GM21529 (cell line): ENCODE measurements around the gene CYP4F2.
"Not testable (repeated sequence)": the region's sequence is repeated elsewhere in the genome, so short reads cannot be mapped to it uniquely, and the experiment has no call there.

ENCODE experiments used
- ATAC-seq: cut with Tn5 transposase; IDR thresholded peaks from one replicate; pipeline ENCODE4 v1.9.1; 2021; ENCODE audit not compliant: unreplicated experiment

The CYP4F2 gene

DNA sequence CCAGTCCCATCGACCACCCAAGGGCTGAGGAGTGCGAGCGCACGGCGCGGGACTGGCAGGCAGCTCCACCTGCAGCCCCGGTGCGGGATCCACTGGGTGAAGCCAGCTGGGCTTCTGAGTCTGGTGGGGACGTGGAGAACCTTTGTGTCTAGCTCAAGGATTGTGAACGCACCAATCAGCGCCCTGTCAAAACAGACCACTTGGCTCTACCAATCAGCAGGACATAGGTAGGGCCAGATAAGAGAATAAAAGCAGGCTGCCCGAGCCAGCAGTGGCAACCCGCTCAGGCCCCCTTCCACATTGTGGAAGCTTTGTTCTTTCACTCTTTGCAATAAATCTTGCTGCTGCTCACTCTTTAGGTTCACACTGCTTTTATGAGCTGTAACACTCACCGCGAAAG lies 2.2 kb upstream of the CYP4F2 start:
- not testable (repeated sequence) for ATAC-seq

DNA sequence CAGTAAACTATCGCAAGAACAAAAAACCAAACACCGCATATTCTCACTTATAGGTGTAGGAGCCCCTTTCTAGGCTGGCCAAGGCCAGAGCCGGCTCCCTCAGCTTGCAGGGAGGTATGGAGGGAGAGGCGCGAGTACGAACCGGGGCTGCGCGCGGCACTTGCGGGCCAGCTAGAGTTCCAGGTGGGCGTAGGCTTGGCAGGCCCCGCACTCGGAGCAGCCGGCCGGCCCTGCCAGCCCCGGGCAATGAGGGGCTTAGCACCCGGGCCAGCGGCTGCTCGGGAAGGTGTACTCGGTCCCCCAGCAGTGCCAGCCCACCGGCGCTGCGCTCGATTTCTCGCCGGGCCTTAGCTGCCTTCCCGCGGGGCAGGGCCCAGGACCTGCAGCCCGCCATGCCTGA lies 1.7 kb upstream of the CYP4F2 start:
- not testable (repeated sequence) for ATAC-seq

DNA sequence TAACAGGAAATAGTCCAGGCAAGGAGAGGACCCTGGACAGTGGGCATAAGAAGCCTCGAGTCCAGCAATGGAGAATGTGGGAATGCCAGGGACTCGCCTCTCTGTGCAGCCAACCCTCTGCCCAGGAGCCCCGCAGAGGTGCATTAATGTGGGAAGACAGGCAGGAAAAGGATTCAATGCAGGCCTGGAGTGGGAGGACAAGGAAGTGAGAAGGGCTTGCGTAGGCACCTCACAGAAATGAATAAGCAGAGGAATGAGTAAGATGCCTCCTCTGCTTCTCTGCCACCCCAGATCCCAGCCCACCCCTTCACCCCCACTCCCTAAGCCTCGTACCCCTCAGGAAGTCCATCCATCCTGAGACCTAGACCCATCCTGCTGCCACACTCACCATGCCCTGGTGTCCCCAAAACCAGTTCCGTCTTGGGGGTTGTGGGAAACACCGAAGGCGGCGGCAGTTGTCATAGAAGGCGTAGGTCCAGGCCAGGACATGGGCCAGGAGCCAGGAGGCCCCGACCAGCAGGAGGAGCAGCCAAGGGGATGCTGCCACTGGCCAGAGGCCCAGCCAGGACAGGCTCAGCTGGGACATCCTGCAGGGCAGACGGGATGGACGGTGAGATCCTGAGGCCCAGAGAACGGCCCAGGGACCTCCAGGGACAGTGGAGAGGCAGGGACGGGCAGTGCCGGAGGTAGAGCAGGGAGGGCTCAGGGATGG lies 692 bp downstream of the CYP4F2 start:
- ATAC-seq = no peak

DNA sequence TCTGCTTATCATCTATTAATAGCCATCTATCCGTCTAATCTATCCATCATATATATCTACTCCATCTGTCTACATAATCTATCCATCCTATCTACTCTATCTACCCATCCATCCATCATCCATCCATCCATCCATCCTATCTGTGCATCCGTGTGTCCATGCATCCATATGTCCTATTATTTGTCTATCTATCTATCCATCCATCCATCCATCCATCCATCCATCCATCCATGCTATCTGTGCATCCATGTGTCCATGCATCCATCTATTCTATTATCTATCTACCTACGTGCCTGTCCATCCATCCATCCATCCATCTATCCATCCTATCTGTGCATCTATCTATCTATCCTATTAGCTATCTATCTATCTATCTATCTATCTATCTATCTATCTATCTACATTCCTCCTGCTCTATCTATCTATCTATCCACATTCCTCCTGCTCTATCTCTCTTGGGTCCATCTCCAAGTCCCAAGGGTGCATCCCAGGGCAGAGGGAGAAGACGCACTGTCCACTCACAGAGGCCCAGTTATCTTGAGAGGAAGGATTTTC lies 1.9 kb downstream of the CYP4F2 start:
- ATAC-seq = no peak

DNA sequence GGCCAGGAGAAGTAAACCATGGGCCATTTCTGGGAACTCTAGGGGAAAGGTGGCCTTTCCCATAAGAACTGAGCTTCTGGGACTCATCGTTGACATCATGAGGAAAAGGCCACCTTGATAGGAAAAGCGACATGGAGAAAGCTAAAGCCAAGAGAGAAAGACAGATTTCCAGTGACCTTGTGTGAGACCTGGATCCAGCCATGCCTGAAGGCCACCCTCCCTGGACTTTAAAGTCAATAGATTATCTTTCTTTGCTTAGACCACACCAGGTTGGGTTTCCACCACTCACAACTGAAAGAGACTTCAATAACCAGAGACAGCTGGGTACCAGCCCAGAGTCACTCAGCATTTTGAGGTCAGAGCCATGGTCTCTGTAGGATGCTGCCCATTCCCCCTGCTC lies 3.5 kb downstream of the CYP4F2 start:
- no peak for ATAC-seq

DNA sequence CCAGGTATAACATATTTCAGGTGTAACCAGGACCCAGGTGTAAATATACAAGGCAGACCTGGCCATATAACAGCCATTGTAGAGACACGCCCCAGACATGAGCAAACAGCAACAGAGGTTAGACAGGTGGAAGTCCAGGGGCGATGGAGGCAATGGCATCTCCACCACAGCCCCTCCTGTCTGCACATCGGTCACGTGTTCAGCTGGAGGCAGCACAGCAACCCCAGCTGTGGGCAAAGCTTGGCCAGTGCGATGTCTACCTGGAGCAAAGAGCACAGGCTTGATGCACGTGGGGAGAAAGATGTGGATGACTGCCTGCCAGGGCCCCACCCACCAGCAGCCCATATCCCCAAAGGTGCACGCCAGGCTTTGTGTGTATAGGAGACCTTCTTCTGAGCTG lies 4.4 kb downstream of the CYP4F2 start:
- no peak for ATAC-seq

DNA sequence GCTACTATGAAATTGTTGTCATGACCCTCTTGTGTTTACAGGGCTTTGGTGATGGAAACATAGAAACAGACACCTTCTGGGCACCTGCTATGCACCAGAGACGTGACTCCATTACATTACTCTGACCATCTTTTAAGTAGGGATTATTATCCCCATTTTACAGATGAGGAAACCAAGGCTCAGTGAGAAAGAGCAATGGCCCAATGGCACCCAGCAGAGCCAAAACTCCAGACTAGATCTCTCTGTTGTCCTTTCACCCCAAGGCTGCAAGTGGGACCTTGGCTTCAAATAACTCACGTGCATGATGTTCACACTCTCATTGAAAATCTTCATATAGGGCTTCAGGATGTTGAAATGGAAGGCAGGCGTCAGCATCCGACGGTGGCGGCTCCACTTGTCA lies 5.9 kb downstream of the CYP4F2 start:
- ATAC-seq = no peak

DNA sequence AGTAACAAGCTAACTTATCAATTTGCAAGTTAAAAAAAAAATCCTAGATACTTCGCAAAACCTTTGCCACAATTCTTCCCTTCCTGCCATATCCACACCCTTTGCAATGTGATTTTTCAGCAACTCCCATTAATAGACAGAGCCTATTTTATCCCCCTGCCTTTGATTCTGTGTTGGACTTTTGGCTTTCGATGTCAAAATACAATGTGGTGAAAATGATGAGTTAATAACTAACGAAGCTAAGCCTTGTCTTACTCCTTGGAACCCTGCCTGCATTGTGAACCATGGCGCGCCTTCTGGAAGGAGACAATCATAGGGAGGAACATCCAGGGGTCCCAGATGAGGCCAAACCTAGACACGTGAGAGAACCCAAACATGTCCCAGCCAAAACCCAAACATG lies 6.4 kb downstream of the CYP4F2 start:
- ATAC-seq = no peak

DNA sequence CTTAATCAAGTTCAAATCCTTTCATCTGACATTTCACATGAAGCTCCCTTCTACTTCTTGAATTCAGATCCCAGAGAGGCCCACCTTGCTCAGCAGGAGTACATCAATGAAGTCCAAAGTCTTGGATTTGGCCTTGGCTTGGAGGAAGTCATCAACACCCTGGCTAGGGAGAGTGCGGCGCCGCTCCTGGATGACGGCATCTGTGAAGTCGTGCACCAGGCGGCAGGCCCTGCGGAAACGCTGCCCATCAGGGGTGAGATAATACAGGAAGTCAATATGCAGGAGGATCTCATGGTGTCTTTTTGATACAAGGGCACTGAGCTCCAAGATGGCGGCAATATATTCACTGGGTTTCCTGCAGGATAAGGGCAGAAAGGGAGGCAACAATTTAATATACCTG lies 8.5 kb downstream of the CYP4F2 start:
- not testable (repeated sequence) for ATAC-seq

DNA sequence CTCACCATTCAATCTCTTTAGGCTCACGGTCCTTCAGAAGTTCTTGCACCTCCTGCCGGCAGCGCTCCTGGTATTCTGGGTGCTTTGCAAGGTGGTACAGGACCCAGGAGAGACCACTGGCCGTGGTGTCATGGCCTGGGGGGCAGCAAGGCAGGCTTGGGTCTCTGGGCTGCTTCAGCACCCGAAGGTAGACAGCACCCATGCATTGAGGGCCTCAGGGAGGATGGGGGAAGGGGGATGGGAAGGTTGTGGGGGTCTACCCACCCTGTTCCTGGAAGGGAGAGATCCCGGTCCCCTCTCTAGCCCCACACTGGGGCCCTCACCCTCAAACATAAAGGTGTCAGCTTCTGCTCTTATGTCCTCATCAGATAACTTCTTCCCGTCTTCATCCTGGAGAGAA lies 12.0 kb downstream of the CYP4F2 start:
- ATAC-seq = no peak

DNA sequence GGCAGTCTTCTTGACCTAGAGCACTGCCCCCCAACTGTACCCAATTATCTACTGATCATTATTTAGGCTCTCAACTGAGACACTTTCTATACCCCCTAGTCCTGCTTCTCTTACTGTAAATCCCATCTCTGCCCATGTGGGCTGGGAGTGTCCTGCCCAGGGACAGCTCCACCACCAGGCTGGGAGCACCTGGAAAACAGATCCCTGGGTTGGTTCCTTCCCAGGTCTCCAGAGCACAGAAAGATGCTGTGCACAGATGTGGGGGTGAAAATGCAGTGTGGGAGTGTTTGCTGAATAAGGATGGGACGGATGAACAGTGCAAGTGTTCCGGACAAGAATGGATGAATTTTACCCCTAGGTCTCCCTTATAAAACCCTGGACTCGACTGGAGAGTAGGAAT lies 12.7 kb downstream of the CYP4F2 start:
- ATAC-seq = no peak

DNA sequence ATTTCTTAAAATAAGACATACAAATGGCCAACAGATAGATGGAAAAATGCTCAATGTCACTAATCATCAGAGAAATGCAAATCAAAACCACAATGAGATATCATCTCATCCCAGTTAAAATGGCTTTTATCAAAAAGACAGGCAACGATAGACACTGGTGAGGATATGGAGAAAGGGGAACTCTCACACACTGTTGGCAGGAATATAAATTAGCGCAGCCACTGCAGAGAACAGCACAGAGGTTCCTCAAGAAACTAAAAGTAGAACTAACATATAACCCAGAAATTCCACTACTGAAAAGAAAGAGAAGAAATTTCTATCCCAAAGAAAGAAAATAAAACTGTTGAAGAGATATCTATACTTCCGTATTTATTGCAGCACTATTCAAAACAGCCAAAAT lies 14.5 kb downstream of the CYP4F2 start:
- ATAC-seq = not testable (repeated sequence)

DNA sequence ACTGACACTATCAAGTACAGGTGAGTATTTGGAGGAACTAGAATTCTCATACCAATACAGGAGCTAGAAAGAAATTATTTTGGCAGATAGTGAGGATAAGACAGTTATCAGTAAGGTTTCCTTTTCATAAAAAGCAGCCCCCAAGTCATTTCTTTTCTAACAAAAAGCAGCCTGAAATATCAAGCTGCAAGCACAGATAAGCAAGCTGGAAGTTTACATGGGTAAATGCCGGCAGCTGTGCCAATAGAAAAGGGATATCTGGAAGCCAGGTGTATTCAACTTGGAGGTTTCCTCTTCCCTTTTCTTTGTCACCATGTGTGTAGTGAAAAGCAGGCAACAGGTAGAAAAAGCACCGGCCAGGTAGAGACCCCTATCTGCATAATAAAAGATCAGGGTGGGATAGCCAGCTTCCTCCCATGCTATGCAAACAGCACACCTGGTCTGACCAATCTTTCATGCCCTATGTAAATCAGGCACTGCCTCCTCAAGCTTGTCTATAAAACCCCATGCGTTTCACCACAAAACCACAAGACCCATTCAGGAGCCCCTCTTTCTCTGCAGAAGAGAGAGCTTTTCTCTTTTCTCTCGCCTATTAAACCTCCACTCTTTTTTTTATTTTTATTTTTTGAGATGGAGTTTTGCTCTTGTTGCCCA lies 22.9 kb downstream of the CYP4F2 start:
- ATAC-seq = no peak

DNA sequence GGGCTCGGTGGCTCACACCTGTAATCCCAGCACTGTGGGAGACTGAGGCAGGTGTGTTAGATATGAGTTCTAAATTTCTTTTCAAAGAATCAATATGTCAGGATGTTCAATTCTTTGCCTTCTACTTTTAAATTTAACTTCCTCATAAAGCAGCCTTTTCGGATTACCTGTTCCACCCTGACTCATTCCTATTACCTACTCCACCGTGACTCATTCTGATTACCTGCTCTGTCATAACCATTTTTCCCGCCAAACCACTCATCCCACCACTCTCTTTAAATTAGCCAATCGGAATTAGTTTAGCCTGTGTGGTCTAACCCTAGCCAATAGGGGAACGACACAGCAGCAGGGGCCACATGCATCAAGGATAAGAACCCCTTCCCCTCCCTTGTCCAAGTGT lies 24.1 kb downstream of the CYP4F2 start:
- not testable (repeated sequence) for ATAC-seq

DNA sequence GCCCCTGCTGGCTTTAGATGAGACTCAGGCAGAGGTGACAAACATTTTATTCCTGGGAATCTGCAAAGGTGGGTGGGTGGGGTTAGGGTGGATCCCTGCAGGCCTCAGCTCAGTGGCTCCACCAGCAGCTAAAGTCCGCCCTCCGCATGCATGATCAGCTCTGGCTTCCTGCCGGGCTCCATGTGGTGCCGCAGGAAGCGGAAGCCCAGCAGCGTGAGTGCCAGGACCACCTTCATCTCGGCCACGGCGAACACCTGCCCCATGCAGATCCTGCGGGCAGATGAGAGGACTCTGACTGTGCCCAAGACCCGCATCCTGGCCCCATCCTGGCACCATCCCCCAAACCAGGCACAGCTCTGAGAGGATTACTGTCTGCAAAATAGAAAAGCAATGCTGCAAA lies 26.3 kb downstream of the CYP4F2 start:
- no peak for ATAC-seq

DNA sequence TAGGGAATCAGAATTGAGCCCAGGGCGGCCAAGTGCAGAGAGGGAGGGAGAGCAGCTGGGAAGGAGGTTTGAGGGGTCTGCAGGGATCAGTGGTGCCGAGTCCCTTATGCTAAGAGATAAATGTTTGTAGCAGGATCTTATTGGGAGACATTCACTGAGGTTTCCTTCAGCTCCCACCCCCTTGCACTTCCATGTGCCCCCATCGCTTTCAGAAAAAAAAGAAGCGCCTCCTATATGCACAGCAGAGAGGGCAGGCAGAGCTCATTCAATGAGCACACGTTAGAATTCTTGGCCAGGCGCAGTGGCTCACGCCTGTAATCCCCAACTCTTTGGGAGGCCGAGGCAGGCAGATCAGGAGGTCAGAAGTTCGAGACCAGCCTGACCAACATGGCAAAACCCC lies 28.0 kb downstream of the CYP4F2 start:
- ATAC-seq = no peak

DNA sequence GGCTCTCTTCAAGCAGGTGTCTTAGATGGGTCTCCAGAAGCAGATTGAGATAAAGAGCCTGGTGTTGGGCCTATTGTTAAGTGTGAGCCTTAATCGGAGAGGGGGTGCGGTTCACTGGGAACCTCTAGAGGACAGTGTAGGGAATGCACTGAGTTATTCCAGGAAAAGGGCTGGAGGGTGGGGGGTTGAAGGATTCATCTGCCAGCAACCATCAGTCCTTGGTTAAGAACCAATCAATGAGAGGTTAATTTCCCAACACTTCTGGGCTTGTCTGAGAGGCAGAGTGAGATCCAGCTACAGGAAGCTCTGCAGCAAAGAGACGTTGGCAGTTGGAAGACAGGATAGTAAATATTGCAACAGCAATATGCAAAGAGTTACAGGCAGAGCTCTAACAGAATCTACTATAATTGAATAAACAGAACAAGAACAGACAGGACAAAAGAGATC lies 28.7 kb downstream of the CYP4F2 start:
- no peak for ATAC-seq

DNA sequence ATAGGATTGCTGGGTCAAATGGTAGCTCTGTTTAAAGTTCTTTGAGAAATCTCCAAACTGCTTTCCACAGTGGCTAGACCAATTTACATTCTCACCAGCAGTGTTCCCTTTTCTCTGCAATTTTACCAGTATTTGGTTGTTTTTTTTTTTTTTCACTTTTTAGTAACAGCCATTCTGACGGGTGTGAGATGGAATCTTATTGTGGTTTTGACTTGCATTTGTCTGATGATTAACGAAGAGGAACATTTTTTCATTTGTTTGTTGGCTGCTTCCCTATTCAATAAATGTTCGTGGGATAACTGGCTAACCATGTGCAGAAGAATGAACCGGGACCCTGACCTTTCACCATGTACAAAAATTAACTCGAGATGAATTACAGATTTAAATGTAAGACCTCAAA lies 31.2 kb downstream of the CYP4F2 start:
- no peak for ATAC-seq

DNA sequence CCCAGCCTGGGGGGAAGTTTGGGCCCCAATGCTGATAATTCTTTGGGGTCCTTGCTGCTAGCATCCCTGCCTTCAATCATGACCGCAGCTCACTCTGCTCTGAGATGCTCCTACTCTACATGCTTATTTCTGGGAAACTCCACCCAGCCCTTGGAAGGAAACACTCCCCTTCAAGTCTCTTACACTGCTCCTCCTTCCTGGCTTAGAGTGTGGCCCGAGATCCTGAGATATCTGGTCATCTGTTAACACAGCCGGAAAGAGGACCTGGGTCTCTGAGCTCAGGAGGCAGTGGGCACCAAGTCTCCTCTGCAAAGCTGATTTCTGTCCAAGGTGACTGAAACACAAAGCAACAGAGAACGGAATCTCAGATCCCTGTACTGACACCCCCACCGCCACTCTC lies 33.0 kb downstream of the CYP4F2 start:
- no peak for ATAC-seq

DNA sequence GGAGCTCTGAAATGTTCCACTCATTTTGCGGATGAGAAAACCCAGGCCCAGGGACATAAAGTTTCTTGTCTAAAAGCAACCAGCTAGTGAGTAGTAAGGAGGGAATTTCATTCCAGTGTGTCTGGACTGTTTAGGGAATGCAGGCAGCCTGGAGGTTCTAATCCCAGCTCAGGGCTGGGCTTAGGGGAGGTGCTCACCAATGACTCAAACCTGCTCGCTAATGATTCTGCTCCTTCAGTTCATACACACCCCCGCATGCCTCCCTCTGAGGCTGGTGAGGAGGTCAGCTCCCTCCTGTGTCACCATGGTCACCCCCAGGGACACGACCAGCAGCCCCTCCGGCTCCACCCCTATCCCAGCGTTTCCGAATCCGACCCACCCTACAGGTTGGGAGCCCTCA lies 34.6 kb downstream of the CYP4F2 start:
- ATAC-seq = no peak

DNA sequence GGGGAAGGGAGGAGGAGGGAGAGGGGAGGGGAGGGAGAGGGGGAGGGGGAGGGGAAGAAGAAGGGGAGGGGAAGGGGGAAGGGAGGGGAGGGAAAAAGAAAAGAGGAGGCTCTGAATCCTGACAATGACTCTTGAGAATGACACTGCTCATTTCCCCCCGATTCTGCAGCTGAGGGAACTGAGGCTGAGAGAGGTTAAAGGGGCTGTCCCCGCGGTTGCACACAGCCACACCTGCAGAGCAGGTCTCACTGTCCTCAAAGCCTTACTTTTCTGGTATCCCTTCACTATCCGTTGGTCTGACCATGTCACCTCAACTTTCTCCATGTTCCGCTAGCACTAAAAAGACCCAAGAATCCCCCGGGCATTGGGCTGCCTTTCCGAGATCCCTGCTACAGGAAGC lies 35.4 kb downstream of the CYP4F2 start:
- no peak for ATAC-seq

DNA sequence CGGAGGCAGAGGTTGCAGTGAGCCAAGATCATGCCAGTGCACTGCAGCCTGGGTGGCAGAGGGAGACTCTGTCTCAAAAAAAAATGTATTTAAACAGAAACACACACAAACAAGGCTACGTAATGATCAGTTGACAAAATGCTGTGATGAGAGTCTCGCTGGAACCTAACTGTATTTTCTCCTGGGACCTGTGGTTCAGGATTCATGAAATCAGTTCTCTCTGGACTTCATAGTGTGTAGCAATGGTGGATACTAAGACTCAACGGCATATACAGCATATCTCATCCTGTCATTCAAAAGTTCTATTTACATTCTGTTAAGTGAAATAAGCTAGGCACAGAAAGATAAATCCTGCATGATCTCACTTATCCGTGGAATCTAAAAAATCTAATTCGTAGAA lies 37.4 kb downstream of the CYP4F2 start:
- no peak for ATAC-seq

DNA sequence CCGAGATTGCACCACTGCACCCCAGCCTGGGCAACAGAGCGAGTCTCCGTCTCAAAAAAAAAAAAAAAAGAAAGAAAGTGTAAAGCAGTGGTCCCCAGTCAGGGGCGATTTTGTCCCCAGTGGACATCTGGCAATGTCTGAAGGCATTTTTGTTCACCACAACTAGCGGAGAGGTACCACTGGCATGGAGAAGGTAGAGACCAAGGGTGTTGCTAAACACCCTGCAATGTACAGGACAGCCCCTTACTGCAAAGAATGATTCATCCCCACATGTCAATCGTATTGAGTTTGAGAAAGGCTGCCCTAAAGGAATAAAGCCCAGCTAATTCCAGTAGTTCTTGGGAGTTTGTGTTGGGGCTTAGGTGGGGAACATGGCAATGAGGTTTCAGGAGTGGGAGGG lies 38.7 kb downstream of the CYP4F2 start:
- no peak for ATAC-seq
